ENCODE results near the gene ASAP2.
"Not testable (repeated sequence)": the region's sequence is repeated elsewhere in the genome, so short reads cannot be mapped to it uniquely, and the experiment has no call there.

The ASAP2 gene

GRCh38 chr2:9388950-9389911 lies 182.6 kb downstream of the ASAP2 start:
- no peak for DNase-seq

- DNase-seq: no peak
These were observed 183.7 kb downstream of the ASAP2 start for GRCh38 chr2:9390151-9390850.

- no peak for DNase-seq
These were observed 184.4 kb downstream of the ASAP2 start for GRCh38 chr2:9390991-9391390.

- DNase-seq: no peak
These were observed 185.5 kb downstream of the ASAP2 start for GRCh38 chr2:9391961-9392720.

GRCh38 chr2:9392898-9393765 lies 186.5 kb downstream of the ASAP2 start:
- no peak for DNase-seq

GRCh38 chr2:9394816-9395215 lies 188.2 kb downstream of the ASAP2 start:
- DNase-seq: no peak

GRCh38 chr2:9397201-9397600 lies 190.6 kb downstream of the ASAP2 start:
- no peak for DNase-seq

- DNase-seq: not testable (repeated sequence)
These were observed 191.6 kb downstream of the ASAP2 start for GRCh38 chr2:9398251-9398650.

GRCh38 chr2:9398881-9399780 lies 192.5 kb downstream of the ASAP2 start:
- DNase-seq: no peak

GRCh38 chr2:9400268-9401058 lies 193.9 kb downstream of the ASAP2 start:
- no peak for DNase-seq

- no peak for DNase-seq
These were observed 194.5 kb downstream of the ASAP2 start for GRCh38 chr2:9401059-9401547.

GRCh38 chr2:9401646-9402371 lies 195.2 kb downstream of the ASAP2 start:
- DNase-seq: no peak

- no peak for DNase-seq
These were observed 197.3 kb downstream of the ASAP2 start for GRCh38 chr2:9403924-9404323.

- DNase-seq: no peak
These were observed 197.8 kb downstream of the ASAP2 start for GRCh38 chr2:9404451-9404850.

GRCh38 chr2:9405636-9406035 lies 199.0 kb downstream of the ASAP2 start:
- DNase-seq: no peak

GRCh38 chr2:9406529-9407362 lies 200.1 kb downstream of the ASAP2 start:
- DNase-seq: no peak

- DNase-seq: no peak
These were observed 200.8 kb downstream of the ASAP2 start for GRCh38 chr2:9407363-9407811.

GRCh38 chr2:9408641-9409151 lies 202.1 kb downstream of the ASAP2 start:
- DNase-seq: peak in 1 of 2 experiments; percentile 31

Data from NCI-H2081 (cell line).